NCI-H146 treated with DMSO at 0.1 percent for 48 hours (cell line): ENCODE results near the gene SEMA3D.
A peak's percentile ranks its signal among the peaks of the same experiment; 100 is the strongest.

Experiments used
- DNase-seq: peaks from one replicate; lab custom pipeline; 2025; ENCODE audit not compliant: unreplicated experiment; lab: John Stamatoyannopoulos, UW

Gene SEMA3D

GRCh38 chr7:85081392-85081791, 105.5 kb downstream of the SEMA3D start:
- no peak for DNase-seq

GRCh38 chr7:85079434-85079833, 107.4 kb downstream of the SEMA3D start:
- no peak for DNase-seq

- no peak for DNase-seq
These were observed 108.7 kb downstream of the SEMA3D start for GRCh38 chr7:85078181-85078580.

GRCh38 chr7:85075864-85076263, 111.0 kb downstream of the SEMA3D start:
- DNase-seq: no peak

- DNase-seq: no peak
These were observed 111.9 kb downstream of the SEMA3D start for GRCh38 chr7:85074992-85075391.

GRCh38 chr7:85074016-85074415, 112.8 kb downstream of the SEMA3D start:
- no peak for DNase-seq

DNA sequence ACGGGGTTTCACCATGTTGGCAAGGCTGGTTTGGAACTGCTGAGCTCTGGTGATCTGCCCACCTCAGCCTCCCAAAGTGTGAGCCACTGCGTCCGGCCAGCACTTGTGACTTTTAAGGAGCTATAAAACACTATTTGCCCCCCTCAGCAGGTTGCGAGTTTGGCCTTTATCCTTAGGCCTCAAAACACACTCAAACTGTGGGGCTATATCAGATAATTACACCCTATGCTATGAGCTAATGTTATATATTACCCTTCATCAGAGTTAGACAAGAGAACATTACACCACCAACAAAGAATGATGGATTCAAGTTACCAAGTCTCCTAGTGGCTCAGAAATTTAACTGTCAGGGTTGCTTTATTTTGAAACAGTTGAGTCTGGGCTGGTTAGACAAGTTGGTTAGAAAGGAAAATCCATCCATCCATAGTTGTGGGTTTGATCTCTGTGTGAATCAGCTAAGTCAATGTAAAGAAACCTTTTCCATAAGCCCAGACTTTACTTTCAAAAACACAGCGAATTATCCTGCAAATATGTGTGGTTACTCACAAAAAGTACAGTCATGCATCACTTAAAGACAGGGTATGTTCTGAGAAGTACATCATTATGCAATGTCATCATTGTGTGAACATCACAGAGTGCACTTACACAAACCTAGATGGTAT, 115.8 kb downstream of the SEMA3D start:
- peak; percentile 10 for DNase-seq

GRCh38 chr7:85068799-85069198, 118.1 kb downstream of the SEMA3D start:
- DNase-seq: no peak

- no peak for DNase-seq
These were observed 119.5 kb downstream of the SEMA3D start for GRCh38 chr7:85067371-85067770.

- no peak for DNase-seq
These were observed 120.9 kb downstream of the SEMA3D start for GRCh38 chr7:85065888-85066485.

- DNase-seq: no peak
These were observed 121.5 kb downstream of the SEMA3D start for GRCh38 chr7:85065306-85065705.

DNA sequence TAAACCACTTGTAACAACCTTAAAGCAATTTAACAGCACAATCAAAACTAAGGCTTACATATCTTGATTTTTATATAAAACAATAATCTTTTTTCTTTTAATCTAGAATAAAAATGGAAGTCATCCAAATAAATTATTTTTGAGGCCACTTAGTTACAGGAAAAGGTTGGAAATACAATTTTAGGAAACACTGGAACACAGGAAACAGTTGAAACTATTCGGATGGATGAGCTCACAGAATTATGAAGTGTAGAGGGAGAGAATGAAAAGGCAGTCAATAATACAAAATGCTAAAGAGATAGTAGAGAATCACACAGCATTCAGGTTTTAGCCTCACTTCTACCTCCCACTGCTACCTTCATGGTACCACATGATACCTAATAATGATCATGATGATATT, 124.2 kb downstream of the SEMA3D start:
- DNase-seq: no peak

- DNase-seq: no peak
These were observed 125.4 kb downstream of the SEMA3D start for GRCh38 chr7:85061456-85061855.

GRCh38 chr7:85060696-85061095, 126.2 kb downstream of the SEMA3D start:
- DNase-seq: no peak

DNA sequence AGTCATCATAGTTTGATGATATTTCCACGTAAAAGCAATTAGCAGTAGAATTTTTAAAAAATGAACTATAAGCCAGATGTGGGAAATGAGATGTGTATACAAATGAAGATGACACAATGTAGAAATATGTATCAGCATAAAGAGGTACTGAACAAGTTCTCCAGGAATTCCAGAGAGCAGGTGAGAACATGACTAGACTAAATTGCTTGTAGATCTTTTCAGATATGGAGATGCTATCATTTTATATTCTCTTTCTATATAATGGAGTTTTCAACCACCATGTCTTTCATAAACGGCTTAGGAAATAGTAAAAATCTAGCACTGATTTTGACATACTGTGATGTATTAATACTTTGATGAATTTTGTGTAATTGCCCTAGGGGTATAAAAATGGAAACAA, 130.9 kb downstream of the SEMA3D start:
- DNase-seq: no peak

- no peak for DNase-seq
These were observed 131.7 kb downstream of the SEMA3D start for GRCh38 chr7:85055196-85055595.

GRCh38 chr7:85054306-85054705, 132.6 kb downstream of the SEMA3D start:
- no peak for DNase-seq

DNA sequence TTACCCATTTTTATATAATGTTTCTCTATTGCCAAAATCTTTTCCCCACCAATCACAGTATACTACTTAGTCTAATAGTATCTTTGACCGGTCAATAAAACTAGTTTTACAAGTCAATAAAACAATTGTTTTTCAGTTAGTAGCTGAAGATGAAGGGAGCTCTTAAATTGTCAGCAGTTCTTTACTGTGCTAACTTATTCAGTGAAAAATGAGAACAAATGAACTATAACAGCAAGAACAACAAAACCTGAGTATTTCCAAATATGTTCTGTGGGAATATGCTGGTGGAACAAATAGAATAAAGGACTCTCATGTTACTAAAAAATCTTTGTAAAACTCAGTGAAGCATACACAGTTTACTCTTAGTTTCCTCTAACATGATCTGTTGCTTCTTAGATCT, 134.0 kb downstream of the SEMA3D start:
- no peak for DNase-seq

GRCh38 chr7:85052056-85052737, 134.7 kb downstream of the SEMA3D start:
- no peak for DNase-seq

DNA sequence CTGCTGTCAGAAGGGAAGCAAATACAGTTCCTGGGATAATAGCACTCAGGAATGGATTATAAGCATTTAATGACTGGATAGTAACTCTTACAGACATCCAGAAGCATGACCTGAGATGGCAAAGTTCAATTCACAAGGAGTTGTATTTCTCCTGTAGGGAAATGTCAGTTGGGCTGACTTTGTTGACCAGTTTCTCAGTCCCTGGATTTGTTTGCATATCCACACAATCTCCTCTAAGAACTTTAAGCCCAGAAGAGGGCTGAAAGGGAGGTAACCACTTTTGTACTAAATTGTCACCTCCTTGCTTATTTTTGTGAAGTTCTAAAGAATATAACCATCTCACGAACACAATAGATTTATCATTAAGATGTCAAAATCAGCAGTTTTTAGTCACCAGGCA, 140.3 kb downstream of the SEMA3D start:
- no peak for DNase-seq

DNA sequence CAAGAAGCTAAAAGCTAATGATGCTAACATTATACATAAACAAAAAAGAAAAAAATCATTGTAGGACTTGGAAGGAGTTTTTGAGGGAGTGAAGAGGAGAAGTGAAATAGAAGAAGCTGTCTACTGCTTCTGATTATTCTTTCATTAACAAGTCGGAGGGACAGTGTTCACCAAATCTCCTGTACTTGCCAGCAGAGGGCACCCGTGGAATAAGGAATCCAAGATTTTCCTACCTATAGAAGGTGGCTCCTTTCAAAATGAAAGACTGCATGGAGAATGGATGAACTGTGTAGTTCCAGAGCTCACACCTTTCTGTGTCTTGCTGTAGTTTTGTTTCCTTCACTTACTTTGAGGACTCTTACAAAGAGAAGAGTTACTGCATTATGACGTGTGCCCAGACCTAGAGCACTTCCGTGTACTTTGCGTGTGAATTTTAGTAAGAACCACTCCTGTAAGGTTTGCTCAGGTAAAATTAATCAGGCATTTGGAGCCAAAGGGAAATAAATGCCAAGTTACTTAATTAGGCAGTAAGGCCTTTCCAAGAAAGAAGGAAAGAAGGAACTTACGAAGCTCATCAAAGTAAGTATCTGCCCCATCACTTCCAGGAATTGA, 145.1 kb downstream of the SEMA3D start:
- peak; percentile 57 for DNase-seq
